ENCODE measurements around the gene ATRIP.

- TF ChIP-seq CTCF (IDR thresholded peaks at IDR 0.05) (no peak), ZFX (IDR thresholded peaks at IDR 0.05; ENCODE audit: borderline replicate concordance) (no peak)
Measured at GRCh38 chr3:48434591-48435222, 11.8 kb upstream of the ATRIP start.

Data from 22Rv1 (cell line).